K562 (cell line): ENCODE data around the gene RSRP1. TPM values are rescaled to one million over a fixed set of nuclear protein-coding genes. Genes with fewer than 3 reads are reported as not detected.

Source experiments
- HNRNPH1 ChIP-seq: fragments of 200-400 bp; formaldehyde crosslinking; optimal IDR thresholded peaks from 2 replicates; pipeline ENCODE3; 2017; ENCODE audit warnings: low read depth, mild to moderate bottlenecking, low read length, moderate library complexity
- MAZ ChIP-seq, 2 experiments: fragments of 450-650 bp in 1 of 2; sonication (generic) in 1 of 2; formaldehyde crosslinking; IDR thresholded peaks in 1 of 2; conservative IDR thresholded peaks in 1 of 2; 2 replicates each; pipeline versions ENCODE4 v1.4.0 to v1.5.0; 2020; ENCODE audit warnings: mild to moderate bottlenecking in 1 of 2, missing genetic modification reagents in 1 of 2
- POLR2B ChIP-seq: fragments of 450-650 bp; IDR thresholded peaks from 2 replicates; pipeline ENCODE4 v1.6.1; 2018; ENCODE audit warnings: low read depth; ENCODE audit not compliant: partially characterized antibody
- RNF2 ChIP-seq: sonication (generic); IDR thresholded peaks from 2 replicates; pipeline ENCODE4 v1.6.1; 2016
- SMARCE1 ChIP-seq: fragments of 450-650 bp; IDR thresholded peaks from 2 replicates; pipeline ENCODE4 v1.7.1; 2016; ENCODE audit warnings: mild to moderate bottlenecking
- SUPT5H ChIP-seq: fragments of 450-650 bp; IDR thresholded peaks from 2 replicates; pipeline ENCODE4 v1.6.1; 2016
- TBL1XR1 ChIP-seq, 2 experiments: IDR thresholded peaks; 2 replicates each; pipeline ENCODE4 v1.6.1; 2012; ENCODE audit warnings: improper control_type of control experiment in 2 of 2, low read length in 2 of 2, mild to moderate bottlenecking in 1 of 2
- ZEB2 ChIP-seq: fragments of 450-650 bp; IDR thresholded peaks from 2 replicates; pipeline ENCODE4 v1.6.1; 2016
- ZFP36 ChIP-seq: fragments of 150-350 bp; IDR thresholded peaks from 2 replicates; pipeline ENCODE4 v1.6.1; 2018; ENCODE audit warnings: low read length, low read depth; ENCODE audit not compliant: partially characterized antibody
- ZNF253 ChIP-seq: fragments of 250-450 bp; sonication (Bioruptor Pico); conservative IDR thresholded peaks from 2 replicates; pipeline ENCODE4 v1.6.1; 2021; ENCODE audit warnings: mild to moderate bottlenecking
- ZNF384 ChIP-seq: IDR thresholded peaks from 2 replicates; pipeline ENCODE4 v1.6.1; 2012; ENCODE audit warnings: low read depth, low read length, improper control_type of control experiment
- polyA plus RNA-seq, 8 experiments: library from polyadenylated mRNA; depleted of rRNA in 4 of 8; stranded (reverse) in 5 of 8; unstranded in 3 of 8; fragments of >200 nt; fragmentation: Nextera tagmentation in 2 of 8; fragmentation: Illumina TruSeq in 1 of 8; extraction: Ambion mirVana in 2 of 8; extraction: Trizol in 1 of 8; gene quantifications; 2 replicates each; pipeline versions ENCODE4 v1.2.1 to v1.2.3, GENCODE V29; 2011 to 2014; ENCODE audit warnings: inconsistent platforms in 1 of 8, missing spikeins in 1 of 8
- total RNA-seq, 7 experiments: library from RNA; depleted of rRNA in 6 of 7; stranded (reverse); fragments of >200 nt in 6 of 7; fragmentation: Illumina TruSeq in 2 of 7; extraction: Trizol in 2 of 7; gene quantifications; 2 replicates each; pipeline versions ENCODE4 v1.2.1 to v1.2.3, GENCODE V29; 2011 to 2021; ENCODE audit warnings: low replicate concordance in 1 of 7
- TF ChIP-seq, protein P1 (sequence below): IDR thresholded peaks from 2 replicates; pipeline ENCODE4 v1.6.1; 2011; ENCODE audit warnings: borderline replicate concordance, low read depth, mild to moderate bottlenecking, moderate library complexity, low read length; ENCODE audit not compliant: insufficient read depth, poor library complexity, severe bottlenecking
- TF ChIP-seq, protein P2 (sequence below): fragments of 250-450 bp; sonication (Bioruptor Pico); IDR thresholded peaks from 2 replicates; pipeline ENCODE4 v1.5.1; 2021; ENCODE audit warnings: mild to moderate bottlenecking
- TF ChIP-seq, protein P3 (sequence below): fragments of 450-650 bp; IDR thresholded peaks from 2 replicates; pipeline ENCODE4 v1.7.0; 2016; ENCODE audit warnings: borderline replicate concordance
- TF ChIP-seq, protein P4 (sequence below): IDR thresholded peaks from 2 replicates; pipeline ENCODE4 v1.6.1; 2016; ENCODE audit warnings: missing genetic modification characterization, missing compliant biosample characterization
- TF ChIP-seq, protein P5 (sequence below), 3 experiments: fragments of 200-800 bp in 1 of 3; fragments of 250-450 bp in 1 of 3; fragments of 450-650 bp in 1 of 3; sonication (Bioruptor Pico) in 1 of 3; sonication (Bioruptor generic) in 1 of 3; formaldehyde crosslinking in 1 of 3; IDR thresholded peaks; 2 replicates each; pipeline versions ENCODE4 v1.6.1 to v1.8.0; 2016 to 2022; ENCODE audit warnings: mild to moderate bottlenecking in 2 of 3, missing genetic modification characterization in 2 of 3, missing compliant biosample characterization in 1 of 3, moderate library complexity in 1 of 3

RSRP1 gene
- total and polyA plus RNA-seq, 9 of the 15 experiments (the other 6 are each of a cell fraction or from before 2014, with no cell fraction given) = 27.2 to 283 (median 146) TPM

DNA sequence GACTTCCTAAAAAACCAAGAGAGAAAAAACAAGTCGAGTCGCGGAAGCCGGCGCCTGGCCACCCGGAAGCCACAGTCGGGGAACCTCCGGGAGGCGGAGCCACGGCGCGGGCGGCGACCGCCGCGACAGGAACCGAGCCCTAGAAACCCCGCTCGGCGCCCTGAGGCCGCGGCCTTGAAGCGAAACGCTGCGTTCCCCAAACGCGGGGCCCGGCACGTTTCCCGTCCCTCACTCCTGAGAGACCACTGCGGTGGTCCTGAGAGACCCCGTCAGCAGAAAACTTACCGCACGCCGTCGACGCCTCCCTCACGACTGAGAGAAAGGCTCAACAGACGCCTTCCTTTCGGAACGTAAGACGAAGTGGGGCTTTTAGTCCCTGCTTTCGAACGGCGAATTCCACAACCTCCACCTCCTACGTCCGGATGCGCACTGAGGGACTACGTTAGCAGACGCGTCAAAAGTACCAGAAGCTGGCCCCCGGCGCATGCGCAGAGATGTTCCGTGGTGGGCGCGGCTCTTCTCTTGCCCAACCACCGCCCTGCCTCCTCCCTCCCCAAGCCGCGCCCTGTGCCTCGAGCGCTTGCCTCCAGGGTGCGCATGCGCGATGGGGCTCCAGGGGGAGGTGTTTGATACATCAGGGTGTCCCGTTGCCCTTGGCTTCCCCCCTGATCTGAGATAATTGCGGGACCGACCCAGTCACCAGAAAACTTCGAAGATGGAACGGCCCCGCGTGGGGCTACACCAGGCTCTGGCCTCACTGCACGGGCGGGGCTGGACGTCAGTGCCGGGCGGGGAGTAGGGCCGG lies at the start of gene RSRP1 (continued):
- TF ChIP-seq, protein P1, sequence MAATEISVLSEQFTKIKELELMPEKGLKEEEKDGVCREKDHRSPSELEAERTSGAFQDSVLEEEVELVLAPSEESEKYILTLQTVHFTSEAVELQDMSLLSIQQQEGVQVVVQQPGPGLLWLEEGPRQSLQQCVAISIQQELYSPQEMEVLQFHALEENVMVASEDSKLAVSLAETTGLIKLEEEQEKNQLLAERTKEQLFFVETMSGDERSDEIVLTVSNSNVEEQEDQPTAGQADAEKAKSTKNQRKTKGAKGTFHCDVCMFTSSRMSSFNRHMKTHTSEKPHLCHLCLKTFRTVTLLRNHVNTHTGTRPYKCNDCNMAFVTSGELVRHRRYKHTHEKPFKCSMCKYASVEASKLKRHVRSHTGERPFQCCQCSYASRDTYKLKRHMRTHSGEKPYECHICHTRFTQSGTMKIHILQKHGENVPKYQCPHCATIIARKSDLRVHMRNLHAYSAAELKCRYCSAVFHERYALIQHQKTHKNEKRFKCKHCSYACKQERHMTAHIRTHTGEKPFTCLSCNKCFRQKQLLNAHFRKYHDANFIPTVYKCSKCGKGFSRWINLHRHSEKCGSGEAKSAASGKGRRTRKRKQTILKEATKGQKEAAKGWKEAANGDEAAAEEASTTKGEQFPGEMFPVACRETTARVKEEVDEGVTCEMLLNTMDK = no peak
- TF ChIP-seq HNRNPH1 (no peak), SUPT5H (peak; percentile 100), RNF2 (peak; percentile 37; the same call in 1 of the 2 replicates), SMARCE1 (peak; percentile 52; the same call in 1 of the 2 replicates), TBL1XR1 (IDR thresholded peaks at IDR 0.05; ENCODE audit: low read length in 2 of 2) (peak; percentile 16 to 59; a peak in 3 of 4 replicates), ZEB2 (peak; percentile 35; the same call in 1 of the 2 replicates), POLR2B (peak; percentile 100), ZNF384 (no peak), MAZ (CRISPR knock-in tag; conservative IDR thresholded peaks at IDR 0.05 in 1 of 2, IDR thresholded peaks at IDR 0.05 in 1 of 2) (peak; percentile 80 to 81), ZNF253 (CRISPR knock-in tag) (no peak), ZFP36 (peak; percentile 29)
- TF ChIP-seq, protein P2, sequence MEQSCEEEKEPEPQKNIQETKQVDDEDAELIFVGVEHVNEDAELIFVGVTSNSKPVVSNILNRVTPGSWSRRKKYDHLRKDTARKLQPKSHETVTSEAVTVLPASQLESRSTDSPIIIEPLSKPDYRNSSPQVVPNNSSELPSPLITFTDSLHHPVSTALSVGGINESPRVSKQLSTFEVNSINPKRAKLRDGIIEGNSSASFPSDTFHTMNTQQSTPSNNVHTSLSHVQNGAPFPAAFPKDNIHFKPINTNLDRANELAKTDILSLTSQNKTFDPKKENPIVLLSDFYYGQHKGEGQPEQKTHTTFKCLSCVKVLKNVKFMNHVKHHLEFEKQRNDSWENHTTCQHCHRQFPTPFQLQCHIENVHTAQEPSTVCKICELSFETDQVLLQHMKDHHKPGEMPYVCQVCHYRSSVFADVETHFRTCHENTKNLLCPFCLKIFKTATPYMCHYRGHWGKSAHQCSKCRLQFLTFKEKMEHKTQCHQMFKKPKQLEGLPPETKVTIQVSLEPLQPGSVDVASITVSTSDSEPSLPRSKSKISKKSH (CRISPR knock-in tag) = 0 out of 2 replicates have a peak, but pooled peaks have one; percentile 71
- TF ChIP-seq, protein P3, sequence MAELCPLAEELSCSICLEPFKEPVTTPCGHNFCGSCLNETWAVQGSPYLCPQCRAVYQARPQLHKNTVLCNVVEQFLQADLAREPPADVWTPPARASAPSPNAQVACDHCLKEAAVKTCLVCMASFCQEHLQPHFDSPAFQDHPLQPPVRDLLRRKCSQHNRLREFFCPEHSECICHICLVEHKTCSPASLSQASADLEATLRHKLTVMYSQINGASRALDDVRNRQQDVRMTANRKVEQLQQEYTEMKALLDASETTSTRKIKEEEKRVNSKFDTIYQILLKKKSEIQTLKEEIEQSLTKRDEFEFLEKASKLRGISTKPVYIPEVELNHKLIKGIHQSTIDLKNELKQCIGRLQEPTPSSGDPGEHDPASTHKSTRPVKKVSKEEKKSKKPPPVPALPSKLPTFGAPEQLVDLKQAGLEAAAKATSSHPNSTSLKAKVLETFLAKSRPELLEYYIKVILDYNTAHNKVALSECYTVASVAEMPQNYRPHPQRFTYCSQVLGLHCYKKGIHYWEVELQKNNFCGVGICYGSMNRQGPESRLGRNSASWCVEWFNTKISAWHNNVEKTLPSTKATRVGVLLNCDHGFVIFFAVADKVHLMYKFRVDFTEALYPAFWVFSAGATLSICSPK = no peak
- TF ChIP-seq, protein P4, sequence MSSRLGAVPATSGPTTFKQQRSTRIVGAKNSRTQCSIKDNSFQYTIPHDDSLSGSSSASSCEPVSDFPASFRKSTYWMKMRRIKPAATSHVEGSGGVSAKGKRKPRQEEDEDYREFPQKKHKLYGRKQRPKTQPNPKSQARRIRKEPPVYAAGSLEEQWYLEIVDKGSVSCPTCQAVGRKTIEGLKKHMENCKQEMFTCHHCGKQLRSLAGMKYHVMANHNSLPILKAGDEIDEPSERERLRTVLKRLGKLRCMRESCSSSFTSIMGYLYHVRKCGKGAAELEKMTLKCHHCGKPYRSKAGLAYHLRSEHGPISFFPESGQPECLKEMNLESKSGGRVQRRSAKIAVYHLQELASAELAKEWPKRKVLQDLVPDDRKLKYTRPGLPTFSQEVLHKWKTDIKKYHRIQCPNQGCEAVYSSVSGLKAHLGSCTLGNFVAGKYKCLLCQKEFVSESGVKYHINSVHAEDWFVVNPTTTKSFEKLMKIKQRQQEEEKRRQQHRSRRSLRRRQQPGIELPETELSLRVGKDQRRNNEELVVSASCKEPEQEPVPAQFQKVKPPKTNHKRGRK (tag) = no peak
- TF ChIP-seq, protein P5, sequence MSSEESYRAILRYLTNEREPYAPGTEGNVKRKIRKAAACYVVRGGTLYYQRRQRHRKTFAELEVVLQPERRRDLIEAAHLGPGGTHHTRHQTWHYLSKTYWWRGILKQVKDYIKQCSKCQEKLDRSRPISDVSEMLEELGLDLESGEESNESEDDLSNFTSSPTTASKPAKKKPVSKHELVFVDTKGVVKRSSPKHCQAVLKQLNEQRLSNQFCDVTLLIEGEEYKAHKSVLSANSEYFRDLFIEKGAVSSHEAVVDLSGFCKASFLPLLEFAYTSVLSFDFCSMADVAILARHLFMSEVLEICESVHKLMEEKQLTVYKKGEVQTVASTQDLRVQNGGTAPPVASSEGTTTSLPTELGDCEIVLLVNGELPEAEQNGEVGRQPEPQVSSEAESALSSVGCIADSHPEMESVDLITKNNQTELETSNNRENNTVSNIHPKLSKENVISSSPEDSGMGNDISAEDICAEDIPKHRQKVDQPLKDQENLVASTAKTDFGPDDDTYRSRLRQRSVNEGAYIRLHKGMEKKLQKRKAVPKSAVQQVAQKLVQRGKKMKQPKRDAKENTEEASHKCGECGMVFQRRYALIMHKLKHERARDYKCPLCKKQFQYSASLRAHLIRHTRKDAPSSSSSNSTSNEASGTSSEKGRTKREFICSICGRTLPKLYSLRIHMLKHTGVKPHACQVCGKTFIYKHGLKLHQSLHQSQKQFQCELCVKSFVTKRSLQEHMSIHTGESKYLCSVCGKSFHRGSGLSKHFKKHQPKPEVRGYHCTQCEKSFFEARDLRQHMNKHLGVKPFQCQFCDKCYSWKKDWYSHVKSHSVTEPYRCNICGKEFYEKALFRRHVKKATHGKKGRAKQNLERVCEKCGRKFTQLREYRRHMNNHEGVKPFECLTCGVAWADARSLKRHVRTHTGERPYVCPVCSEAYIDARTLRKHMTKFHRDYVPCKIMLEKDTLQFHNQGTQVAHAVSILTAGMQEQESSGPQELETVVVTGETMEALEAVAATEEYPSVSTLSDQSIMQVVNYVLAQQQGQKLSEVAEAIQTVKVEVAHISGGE (CRISPR knock-in tag; IDR thresholded peaks at IDR 0.05) = peak in 2 of 3 experiments; percentile 53 to 87; a peak in 3 of 6 replicates
